HAP-1 (cell line): Measurements from ENCODE around the gene GPR183.

ENCODE experiments used
- DNase-seq, 2 experiments: peaks; one replicate each; pipeline ENCODE4 v3.0.0-alpha.2; 2016 to 2020; ENCODE audit warnings: low spot score in 2 of 2
- H3K27me3 ChIP-seq: fragments of 250-450 bp; sonication (Bioruptor Pico); 2 replicates; pipeline ENCODE4 v1.5.1; 2020; ENCODE audit warnings: low read depth, mild to moderate bottlenecking, moderate library complexity
- H3K36me3 ChIP-seq: fragments of 250-450 bp; sonication (Bioruptor Pico); replicated peaks from 2 replicates; pipeline ENCODE4 v1.5.1; 2020; ENCODE audit warnings: mild to moderate bottlenecking
- H3K4me1 ChIP-seq: fragments of 250-450 bp; sonication (Bioruptor Pico); 2 replicates; pipeline ENCODE4 v1.5.1; 2020; ENCODE audit warnings: mild to moderate bottlenecking
- H3K4me3 ChIP-seq: fragments of 250-450 bp; sonication (Bioruptor Pico); 2 replicates; pipeline ENCODE4 v1.5.1; 2020; ENCODE audit warnings: mild to moderate bottlenecking, moderate library complexity
- H3K9me3 ChIP-seq: fragments of 250-450 bp; sonication (Bioruptor Pico); 2 replicates; pipeline ENCODE4 v1.5.1; 2020; ENCODE audit warnings: mild to moderate bottlenecking, moderate library complexity
- in situ Hi-C: fragments of 300-500 bp; cut with MboI; formaldehyde crosslinking; loops from 3 replicates; pipeline ENCODE4 v1.14.3; 2020; ENCODE audit warnings: low sequenced_read_pairs, inconsistent platforms, mixed read lengths

The GPR183 gene

DNA sequence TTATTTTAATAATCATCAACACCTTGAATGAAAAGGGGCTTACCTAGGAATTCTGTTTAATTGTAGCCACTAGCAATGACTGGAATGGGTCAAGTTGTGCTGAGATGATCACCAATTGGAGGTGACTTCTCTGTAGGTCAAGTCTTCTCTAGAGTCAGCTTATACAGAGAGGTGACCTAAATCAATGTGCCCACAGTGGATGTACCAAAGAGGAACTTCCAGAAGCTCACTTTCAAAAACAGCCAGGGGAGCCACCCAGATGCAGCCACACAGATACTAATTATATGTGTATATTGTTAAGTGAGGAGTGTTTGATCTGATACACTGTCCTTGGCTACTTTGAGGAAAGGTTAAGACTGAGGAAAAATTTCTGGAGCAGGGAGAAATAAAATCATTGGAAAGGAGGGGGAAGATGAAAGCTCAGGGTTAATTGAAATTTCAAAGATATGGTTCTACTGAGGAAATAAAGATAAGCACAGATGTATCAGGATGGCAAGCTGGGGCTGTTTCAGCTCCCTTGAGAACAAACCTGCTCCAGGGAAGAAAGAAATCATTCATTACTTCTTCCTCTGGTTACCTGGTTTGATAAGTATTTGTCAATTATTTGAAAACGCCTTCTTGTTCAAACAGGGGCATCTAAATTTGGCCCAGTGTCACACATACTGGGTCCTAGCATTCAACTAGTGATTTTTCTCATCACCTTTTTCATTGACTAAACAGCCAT lies 5.1 kb downstream of the GPR183 start:
- no peak for DNase-seq
- peaks cover 16% of the 10 kb centered on the region for H3K4me1 ChIP-seq
- no peaks in the 10 kb centered on the region for H3K9me3 ChIP-seq
- no peaks in the 10 kb centered on the region for H3K27me3 ChIP-seq
- no peak overlapping the region for H3K4me3 ChIP-seq
- H3K36me3 ChIP-seq: no peaks in the 10 kb centered on the region
- in situ Hi-C loops: no loop called here

DNA sequence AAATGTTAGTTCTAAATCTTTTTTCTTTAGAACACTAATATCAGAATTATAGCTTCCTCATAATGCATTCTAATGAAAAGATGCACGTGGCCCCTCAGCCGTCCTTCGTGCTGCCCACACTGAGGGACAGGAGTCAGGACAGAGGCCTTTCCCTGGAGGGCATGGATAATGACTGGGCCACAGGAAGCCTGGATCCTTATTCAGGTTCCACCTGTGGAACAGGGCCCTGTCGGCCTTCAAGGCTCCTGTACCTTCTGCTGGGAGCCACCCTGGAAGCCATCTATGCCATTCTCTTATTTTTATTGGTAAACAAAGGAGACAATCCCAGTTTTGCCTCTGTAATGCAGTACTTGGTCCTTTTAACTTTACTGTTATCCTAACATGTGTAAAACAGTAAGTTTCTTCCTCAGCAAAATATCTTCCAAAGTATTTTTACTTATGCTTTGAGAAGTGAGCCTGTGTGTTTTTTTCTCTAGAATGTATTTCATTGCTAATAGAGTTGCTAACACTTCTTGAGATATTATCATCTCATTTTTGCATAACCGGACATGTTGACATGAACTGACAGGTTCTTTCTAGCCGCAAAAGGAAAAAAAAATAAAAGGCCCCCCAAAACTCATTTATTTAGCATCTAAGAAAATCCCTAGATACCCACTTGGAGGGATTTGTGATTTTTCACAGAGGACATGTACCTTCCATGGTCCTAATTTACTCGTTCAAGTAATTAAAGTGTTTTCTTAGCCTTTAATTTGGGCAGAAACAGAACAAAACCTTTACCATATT lies 6.0 kb downstream of the GPR183 start:
- Histone ChIP-seq H3K9me3 (no peaks in the 10 kb centered on the region), H3K36me3 (no peaks in the 10 kb centered on the region), H3K4me3 (no peak overlapping the region), H3K27me3 (no peaks in the 10 kb centered on the region), H3K4me1 (peaks cover 7% of the 10 kb centered on the region)
- DNase-seq: no peak
- in situ Hi-C loops: no loop called here

DNA sequence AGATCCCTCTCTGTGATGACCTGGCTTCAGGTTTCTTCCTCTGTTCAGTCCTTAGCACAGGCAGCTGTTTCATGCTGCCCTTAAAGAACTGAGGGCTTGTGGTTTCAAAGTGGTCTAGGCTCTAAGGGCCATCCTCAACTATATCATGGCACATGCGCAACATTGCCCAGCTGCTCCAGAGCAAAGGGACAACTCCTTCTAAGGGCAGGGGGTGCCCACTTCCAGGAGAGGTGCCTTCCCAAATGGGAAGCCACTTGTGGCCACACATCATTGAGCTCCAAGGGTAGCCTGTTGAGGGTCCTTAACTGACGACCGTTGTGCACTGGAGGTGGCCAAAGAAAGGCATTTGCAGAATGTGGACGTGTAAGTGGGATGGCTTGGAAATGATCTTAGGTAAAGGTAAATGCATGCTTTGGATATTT lies 7.3 kb downstream of the GPR183 start:
- no peaks in the 10 kb centered on the region for H3K4me1 ChIP-seq
- in situ Hi-C loops: no loop called here
- no peaks in the 10 kb centered on the region for H3K27me3 ChIP-seq
- H3K36me3 ChIP-seq: no peaks in the 10 kb centered on the region
- no peak overlapping the region for H3K4me3 ChIP-seq
- no peaks in the 10 kb centered on the region for H3K9me3 ChIP-seq
- no peak for DNase-seq

DNA sequence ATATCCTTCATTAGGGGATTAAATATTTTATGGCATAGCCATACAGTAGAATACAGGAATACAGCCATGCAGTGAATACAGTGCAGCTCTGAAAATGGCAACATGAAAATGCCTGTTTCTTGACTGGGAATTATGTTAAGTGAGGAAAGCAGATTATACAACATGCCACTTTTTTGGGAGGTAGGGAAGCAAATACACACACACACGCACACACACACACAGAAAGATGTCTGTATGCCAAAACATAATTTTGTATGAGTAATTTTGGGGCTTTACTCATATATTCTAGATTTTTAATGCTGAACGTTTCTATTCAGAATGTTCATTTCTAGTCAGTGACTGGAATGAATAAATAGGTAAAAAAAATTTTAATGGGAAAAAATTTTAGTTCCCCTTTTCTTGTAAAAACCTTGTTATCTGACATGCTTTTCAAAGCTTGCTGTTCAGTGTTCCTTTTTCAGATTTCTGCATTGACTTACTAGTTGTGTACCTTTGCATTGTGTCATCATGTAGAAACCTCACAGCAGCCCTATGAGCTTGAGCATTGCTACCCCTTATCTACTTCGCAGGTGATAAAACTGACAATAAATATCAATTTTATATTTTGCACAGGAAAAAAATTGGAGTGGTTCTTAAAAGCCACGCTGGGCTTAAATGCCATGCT lies 7.8 kb downstream of the GPR183 start:
- Histone ChIP-seq H3K9me3 (no peaks in the 10 kb centered on the region), H3K4me3 (no peak overlapping the region), H3K4me1 (no peaks in the 10 kb centered on the region), H3K27me3 (no peaks in the 10 kb centered on the region), H3K36me3 (no peaks in the 10 kb centered on the region)
- no peak for DNase-seq
- in situ Hi-C loops: no loop called here

DNA sequence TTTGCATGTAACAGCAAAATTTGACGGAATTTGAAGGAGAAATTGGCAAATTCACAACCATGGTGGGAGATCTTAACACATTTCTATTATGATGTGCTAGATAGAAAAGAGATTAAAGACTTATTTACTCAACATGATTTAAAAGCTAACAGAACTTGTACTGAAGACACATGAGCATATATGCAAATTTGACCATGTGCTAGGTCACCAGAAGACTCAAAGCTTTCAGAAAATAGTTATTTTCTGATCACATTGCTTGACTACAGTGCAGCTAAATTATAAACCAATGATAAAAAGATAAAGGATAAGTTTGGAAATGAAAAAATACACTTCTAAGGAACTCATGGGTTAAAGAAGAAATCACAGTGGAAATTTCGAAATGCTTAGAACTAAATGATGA lies 9.1 kb downstream of the GPR183 start:
- H3K4me1 ChIP-seq: no peaks in the 10 kb centered on the region

DNA sequence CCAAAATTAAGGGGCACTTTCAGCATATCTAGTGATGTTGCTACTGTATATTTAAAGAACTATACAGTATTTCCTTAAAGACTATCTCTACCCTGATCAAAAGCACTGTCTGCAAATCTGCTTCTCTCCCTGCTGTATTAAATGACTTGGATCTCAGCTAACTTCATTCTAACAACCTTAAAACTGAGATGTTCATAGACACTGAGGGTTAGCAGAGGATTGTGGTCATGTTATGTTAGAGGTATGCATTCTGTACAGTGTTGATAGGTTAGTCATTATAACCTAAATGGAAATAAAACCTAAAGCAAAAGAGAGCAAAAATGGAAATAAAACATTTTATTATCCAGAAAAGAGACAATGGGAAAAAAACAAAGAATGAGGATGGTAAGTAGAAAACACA lies 9.9 kb downstream of the GPR183 start:
- Histone ChIP-seq H3K36me3 (no peaks in the 10 kb centered on the region), H3K4me3 (no peak overlapping the region), H3K27me3 (no peaks in the 10 kb centered on the region), H3K4me1 (no peaks in the 10 kb centered on the region), H3K9me3 (no peaks in the 10 kb centered on the region)
- DNase-seq: no peak
- in situ Hi-C loops: no loop called here

More for the DNA sequence above, 9.1 kb downstream of the GPR183 start:
- H3K9me3 ChIP-seq: no peaks in the 10 kb centered on the region
- H3K27me3 ChIP-seq: no peaks in the 10 kb centered on the region
- in situ Hi-C loops: no loop called here
- no peak for DNase-seq
- H3K36me3 ChIP-seq: no peaks in the 10 kb centered on the region
- H3K4me3 ChIP-seq: no peak overlapping the region

DNA sequence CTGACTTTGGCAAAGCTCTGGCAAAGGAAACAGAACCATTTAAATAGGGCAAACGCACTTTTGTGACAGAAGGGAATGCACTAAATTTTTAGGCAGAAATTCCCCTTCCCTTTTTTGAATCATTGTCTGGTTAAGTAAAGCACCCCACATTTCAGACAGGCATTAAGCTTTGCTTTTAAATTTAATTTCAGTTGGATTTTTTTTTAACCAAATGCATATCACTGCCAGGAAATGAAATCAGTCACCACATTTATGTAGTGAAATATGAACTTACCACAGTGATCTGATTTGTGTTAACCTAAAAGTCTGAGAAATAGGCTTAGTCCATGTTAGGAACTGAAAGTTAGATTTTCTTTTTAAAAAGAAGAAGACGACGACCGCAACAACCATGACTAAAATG lies 10.8 kb downstream of the GPR183 start:
- H3K9me3 ChIP-seq: no peaks in the 10 kb centered on the region
- H3K4me1 ChIP-seq: no peaks in the 10 kb centered on the region
- H3K36me3 ChIP-seq: no peaks in the 10 kb centered on the region
- no peak overlapping the region for H3K4me3 ChIP-seq
- no peaks in the 10 kb centered on the region for H3K27me3 ChIP-seq
- in situ Hi-C loops: no loop called here
- DNase-seq: no peak

DNA sequence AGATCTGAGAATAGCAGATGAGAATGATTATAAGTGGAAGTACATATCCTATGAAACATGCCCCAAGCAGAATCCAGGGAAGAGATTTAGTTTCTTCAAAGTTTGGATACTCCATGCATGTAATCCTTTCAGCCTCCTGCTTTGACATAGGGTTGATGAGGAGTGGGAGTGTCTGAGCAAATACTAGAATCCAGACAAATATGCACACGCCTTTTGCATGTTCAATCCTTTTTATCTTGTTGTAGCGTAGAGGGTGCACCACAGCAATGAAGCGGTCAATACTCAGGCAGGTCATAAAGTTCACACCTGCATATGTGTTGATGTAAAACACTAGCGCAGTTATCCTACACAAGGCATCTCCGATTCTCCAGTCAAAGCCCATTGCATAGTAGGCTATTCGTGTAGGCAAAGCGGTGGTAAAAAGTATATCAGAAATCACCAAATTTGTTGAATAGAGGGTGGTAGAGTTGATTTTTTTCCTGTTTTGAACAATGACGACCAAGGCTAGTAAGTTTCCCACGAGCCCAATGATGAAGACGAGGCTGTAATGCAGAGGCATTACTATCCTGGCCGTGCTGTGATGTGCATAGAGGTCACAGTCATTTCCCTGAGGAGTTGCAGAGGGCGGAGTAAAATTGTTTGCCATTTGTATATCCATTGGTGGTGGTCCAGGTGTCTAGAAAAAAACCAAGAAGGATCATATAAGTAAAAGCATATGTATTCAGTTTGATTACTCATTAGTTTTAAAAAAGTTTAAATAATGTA lies 11.5 kb downstream of the GPR183 start:
- no peaks in the 10 kb centered on the region for H3K9me3 ChIP-seq
- no peak overlapping the region for H3K4me3 ChIP-seq
- H3K4me1 ChIP-seq: no peaks in the 10 kb centered on the region
- H3K27me3 ChIP-seq: no peaks in the 10 kb centered on the region
- no peak for DNase-seq
- in situ Hi-C loops: no loop called here
- no peaks in the 10 kb centered on the region for H3K36me3 ChIP-seq

DNA sequence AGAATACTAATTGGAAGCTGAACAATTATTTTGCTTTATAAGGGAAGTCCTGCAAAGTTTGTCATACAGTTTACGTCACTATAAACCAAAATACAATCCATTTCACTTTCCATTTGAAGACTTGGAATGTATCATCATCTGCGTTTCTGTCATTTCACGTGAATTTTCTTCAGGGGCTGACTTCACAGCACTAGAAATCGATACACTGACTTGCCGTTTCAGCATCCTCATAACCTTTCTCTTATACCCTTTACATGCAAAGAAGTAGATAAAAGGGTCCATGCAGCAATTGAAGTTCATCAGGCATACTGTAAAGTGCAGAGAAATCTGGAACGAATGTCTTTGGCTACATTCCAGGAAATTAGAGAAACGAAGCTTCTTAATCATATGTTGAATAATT lies 12.2 kb downstream of the GPR183 start:
- in situ Hi-C loops: no loop called here
- H3K9me3 ChIP-seq: no peaks in the 10 kb centered on the region
- no peaks in the 10 kb centered on the region for H3K27me3 ChIP-seq
- DNase-seq: no peak
- H3K4me3 ChIP-seq: no peak overlapping the region
- no peaks in the 10 kb centered on the region for H3K36me3 ChIP-seq
- H3K4me1 ChIP-seq: no peaks in the 10 kb centered on the region

DNA sequence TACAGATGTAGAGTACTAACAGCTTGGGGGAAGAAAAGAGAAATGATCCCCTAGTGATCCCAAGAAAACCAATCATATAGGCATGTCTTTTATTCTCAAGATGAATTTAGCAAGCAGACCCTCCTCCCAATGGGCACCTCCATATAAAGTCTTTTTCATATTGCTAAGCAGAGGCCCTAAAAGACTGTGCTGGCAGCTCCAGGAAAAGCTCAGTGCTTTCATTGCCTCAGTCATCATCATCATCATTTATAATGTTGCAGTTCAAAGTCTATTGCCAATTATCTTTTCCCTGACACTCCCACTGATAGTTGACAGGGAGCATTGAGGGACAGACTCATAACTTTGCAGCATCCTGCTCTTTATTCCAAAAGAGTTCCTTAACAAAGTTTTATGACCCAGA lies 13.0 kb downstream of the GPR183 start:
- Histone ChIP-seq H3K36me3 (no peaks in the 10 kb centered on the region), H3K9me3 (no peaks in the 10 kb centered on the region), H3K4me3 (no peak overlapping the region), H3K27me3 (no peaks in the 10 kb centered on the region), H3K4me1 (no peaks in the 10 kb centered on the region)
- DNase-seq: no peak
- in situ Hi-C loops: no loop called here

DNA sequence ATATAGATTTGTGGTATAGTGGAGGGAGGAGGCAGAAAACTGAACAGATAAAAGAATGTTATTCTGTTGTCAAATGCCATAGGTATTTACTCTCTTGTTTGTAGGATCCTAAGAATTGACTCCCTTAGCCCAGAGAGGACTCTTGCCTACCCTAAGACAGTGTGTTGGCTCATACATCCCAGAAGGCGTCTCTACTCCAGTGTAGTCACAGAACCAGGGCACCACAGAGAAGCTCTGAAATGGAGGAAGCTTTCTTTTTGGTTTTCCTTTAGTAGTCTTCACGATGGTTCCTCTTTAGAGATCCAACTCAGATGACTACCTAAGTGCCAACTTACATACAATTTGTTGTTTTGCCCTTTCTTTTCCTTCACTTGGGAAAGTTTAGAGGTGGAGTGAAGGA lies 14.0 kb downstream of the GPR183 start:
- Histone ChIP-seq H3K36me3 (no peaks in the 10 kb centered on the region), H3K27me3 (no peaks in the 10 kb centered on the region), H3K9me3 (no peaks in the 10 kb centered on the region), H3K4me1 (no peaks in the 10 kb centered on the region), H3K4me3 (no peak overlapping the region)
- DNase-seq: no peak
- in situ Hi-C loops: no loop called here

DNA sequence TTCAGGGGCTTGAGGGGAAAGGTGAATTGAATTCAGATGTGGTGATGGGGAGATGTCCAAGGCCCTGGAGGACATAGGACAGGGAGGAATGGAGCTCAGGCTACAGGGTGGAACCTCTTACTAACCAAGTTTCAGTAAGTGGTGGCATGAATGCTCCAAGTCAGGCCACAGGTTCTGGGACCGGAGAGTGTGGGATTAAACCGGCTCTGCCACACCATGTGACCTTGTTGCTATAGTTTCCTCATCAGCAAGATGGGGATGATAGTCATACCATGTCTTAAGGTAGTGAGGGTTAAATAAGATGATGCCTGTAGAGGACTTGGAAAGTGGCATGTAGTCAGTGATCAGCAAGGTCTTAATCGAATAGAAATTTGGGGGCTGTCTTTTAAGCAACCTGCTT lies 16.3 kb downstream of the GPR183 start:
- H3K9me3 ChIP-seq: no peaks in the 10 kb centered on the region
- H3K4me1 ChIP-seq: no peaks in the 10 kb centered on the region
- in situ Hi-C loops: no loop called here
- no peaks in the 10 kb centered on the region for H3K27me3 ChIP-seq
- no peak for DNase-seq
- H3K4me3 ChIP-seq: no peak overlapping the region
- no peaks in the 10 kb centered on the region for H3K36me3 ChIP-seq

DNA sequence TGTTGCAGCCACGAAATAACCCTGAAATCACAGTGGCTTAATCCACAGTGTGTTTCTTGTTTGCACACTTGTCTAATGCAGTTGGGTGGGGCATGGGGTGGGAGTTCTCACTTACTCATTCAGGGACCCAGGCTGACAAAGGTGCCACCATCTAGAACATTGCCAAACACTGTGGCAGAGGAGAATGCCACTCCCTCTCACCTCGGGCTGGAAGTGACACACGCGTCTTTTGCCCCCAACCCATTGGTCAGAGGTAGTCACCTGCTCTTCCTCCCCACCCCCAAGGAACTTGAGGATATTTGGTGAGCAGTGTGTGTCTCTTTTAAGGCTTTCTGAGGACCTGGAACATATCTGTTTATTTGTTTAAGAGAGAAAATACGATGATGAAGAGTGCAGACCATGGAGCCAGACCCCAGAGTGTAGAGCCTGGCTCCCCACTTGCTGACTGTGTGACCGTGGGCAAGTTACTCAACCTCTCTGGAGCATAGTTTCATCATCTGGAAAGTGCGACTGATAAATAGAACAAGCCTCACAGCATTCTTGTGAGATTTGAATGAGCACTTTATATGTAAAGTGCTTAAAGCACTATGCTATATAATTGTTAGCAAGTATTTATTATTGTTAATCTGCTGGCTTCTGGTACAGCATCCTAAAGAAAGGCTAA lies 17.4 kb downstream of the GPR183 start:
- DNase-seq: no peak
- in situ Hi-C loops: no loop called here
- Histone ChIP-seq H3K4me1 (no peaks in the 10 kb centered on the region), H3K9me3 (no peaks in the 10 kb centered on the region), H3K27me3 (no peaks in the 10 kb centered on the region), H3K36me3 (no peaks in the 10 kb centered on the region), H3K4me3 (no peak overlapping the region)
